GM12878 (cell line): ENCODE measurements around the gene TTC31.

Experiments
- CBX3 ChIP-seq: fragments of 200-600 bp; sonication (generic); IDR thresholded peaks from 2 replicates; pipeline ENCODE4 v1.6.1; 2016; ENCODE audit warnings: low read depth, borderline replicate concordance
- CHD1 ChIP-seq: IDR thresholded peaks from 2 replicates; pipeline ENCODE4 v1.6.1; 2012; ENCODE audit warnings: low read depth, low read length, improper control_type of control experiment
- EZH2 ChIP-seq: IDR thresholded peaks from 2 replicates; pipeline ENCODE4 v1.6.1; 2012; ENCODE audit warnings: low read depth, mild to moderate bottlenecking, control low read depth, inconsistent platforms, low read length, borderline replicate concordance; ENCODE audit not compliant: control insufficient read depth
- NFYB ChIP-seq: IDR thresholded peaks from 2 replicates; pipeline ENCODE4 v1.6.1; 2011; ENCODE audit warnings: low read depth, mild to moderate bottlenecking, low read length, improper control_type of control experiment, moderate library complexity; ENCODE audit not compliant: insufficient read depth
- NR2C2 ChIP-seq: IDR thresholded peaks from 2 replicates; pipeline ENCODE4 v1.6.1; 2011; ENCODE audit warnings: borderline replicate concordance, low read depth; ENCODE audit not compliant: control insufficient read depth, insufficient read length
- RCOR1 ChIP-seq: conservative IDR thresholded peaks from 2 replicates; pipeline ENCODE4 v1.6.1; 2012; ENCODE audit warnings: low read depth, low read length, improper control_type of control experiment
- ZBTB4 ChIP-seq: fragments of 450-650 bp; formaldehyde crosslinking; IDR thresholded peaks from 2 replicates; pipeline ENCODE4 v1.4.0; 2022; ENCODE audit warnings: mild to moderate bottlenecking, moderate library complexity

DNA sequence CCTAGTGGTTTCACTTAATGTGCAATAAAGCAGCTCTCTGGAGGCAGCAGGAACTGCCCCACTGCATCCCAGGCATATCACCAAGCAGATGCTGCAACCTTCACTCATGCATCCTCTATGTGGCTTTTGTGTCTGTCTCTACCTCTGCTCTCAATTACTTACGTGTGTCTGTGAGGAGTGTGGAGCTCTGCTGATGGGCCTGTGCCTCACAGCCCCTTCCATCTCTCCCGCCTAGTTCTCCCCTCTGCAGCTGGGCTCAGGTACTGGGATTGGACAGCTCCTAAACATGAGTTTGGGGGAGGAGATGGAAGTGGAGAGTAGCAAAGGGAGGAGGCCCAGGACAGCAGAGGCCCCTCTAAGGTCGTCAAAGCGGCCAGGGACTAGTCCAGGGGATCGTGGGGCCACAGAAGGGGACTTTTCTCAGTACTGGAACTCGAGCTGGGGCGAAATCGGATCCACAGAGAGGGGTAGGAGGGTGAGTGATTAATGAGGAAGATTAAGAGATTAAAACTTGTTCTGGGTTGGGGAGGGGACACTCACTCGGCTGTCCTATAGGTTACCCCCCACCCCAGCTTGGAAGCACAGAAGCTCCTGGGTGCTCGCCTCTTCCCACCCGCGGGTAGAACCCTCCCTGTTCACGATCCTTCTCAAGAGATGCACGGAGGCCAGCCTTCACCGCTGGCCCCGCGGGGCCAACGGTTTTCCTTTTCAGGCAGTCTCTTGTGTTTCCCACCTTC, 18.6 kb downstream of the TTC31 start:
- no peak for TF ChIP-seq CHD1
- no peak for TF ChIP-seq ZBTB4 (CRISPR knock-in tag)
- TF ChIP-seq CBX3: no peak
- TF ChIP-seq NR2C2: no peak
- TF ChIP-seq NFYB: no peak
- no peak for TF ChIP-seq RCOR1
- no peak for TF ChIP-seq EZH2
